Spleen (tissue), 3 donors: ENCODE results near the gene TMEM201.

Experiments
- POLR2A ChIP-seq, 3 donors: fragments of 450-650 bp; IDR thresholded peaks; one replicate each; pipeline ENCODE4 v1.5.1; 2017; ENCODE audit warnings: antibody characterized with exemption in 3 of 3, mild to moderate bottlenecking in 1 of 3
- POLR2AphosphoS5 ChIP-seq, 3 donors: sonication (generic); formaldehyde crosslinking; IDR thresholded peaks; one replicate each; pipeline ENCODE4 v1.5.1; 2017; ENCODE audit warnings: antibody characterized with exemption in 3 of 3

- TF ChIP-seq POLR2A (IDR thresholded peaks at IDR 0.05) (no peak), POLR2AphosphoS5 (IDR thresholded peaks at IDR 0.05) (no peak)
These were observed 61.1 kb downstream of the TMEM201 start for GRCh38 chr1:9649769-9650168.
